Measurements from ENCODE around the gene PAXX. TPM values are rescaled to one million over a fixed set of nuclear protein-coding genes. Genes with fewer than 3 reads are reported as not detected.

The PAXX gene
- total RNA-seq, 1 donor from 2014 or later = 10.0 TPM

- H3K4me3 ChIP-seq (ENCODE audit: low read depth, low read length) = no peak overlapping the region
- TF ChIP-seq CTCF (IDR thresholded peaks at IDR 0.05; ENCODE audit: insufficient read depth, low read length, severe bottlenecking) = no peak
- no peak for DNase-seq (ENCODE audit: low read depth)
- FAIRE-seq = no peak
- H3K36me3 ChIP-seq (ENCODE audit: control insufficient read depth, insufficient read depth, low read length) = no peaks in the 10 kb centered on the region
- H3K27me3 ChIP-seq (ENCODE audit: control insufficient read depth, insufficient read depth, low read length) = peaks cover 3% of the 10 kb centered on the region
Measured at GRCh38 chr9:136957461-136957860, 34.8 kb upstream of the PAXX start.

GRCh38 chr9:136957901-136958300 is 34.3 kb upstream of the PAXX start:
- FAIRE-seq = peak; percentile 68
- Histone ChIP-seq H3K36me3 (ENCODE audit: control insufficient read depth, insufficient read depth, low read length) (no peaks in the 10 kb centered on the region), H3K27me3 (ENCODE audit: control insufficient read depth, insufficient read depth, low read length) (peaks cover 3% of the 10 kb centered on the region), H3K4me3 (ENCODE audit: low read depth, low read length) (no peak overlapping the region)
- TF ChIP-seq CTCF (IDR thresholded peaks at IDR 0.05; ENCODE audit: insufficient read depth, low read length, severe bottlenecking) = no peak
- no peak for DNase-seq (ENCODE audit: low read depth)

- Histone ChIP-seq H3K4me3 (ENCODE audit: low read depth, low read length) (no peak overlapping the region), H3K27me3 (ENCODE audit: control insufficient read depth, insufficient read depth, low read length) (peaks cover 3% of the 10 kb centered on the region), H3K36me3 (ENCODE audit: control insufficient read depth, insufficient read depth, low read length) (no peaks in the 10 kb centered on the region)
- FAIRE-seq (no peak), DNase-seq (ENCODE audit: low read depth) (no peak)
- TF ChIP-seq CTCF (IDR thresholded peaks at IDR 0.05; ENCODE audit: insufficient read depth, low read length, severe bottlenecking) = no peak
Measured at GRCh38 chr9:136958473-136958872, 33.7 kb upstream of the PAXX start.

GRCh38 chr9:136958898-136959850 is 33.0 kb upstream of the PAXX start:
- TF ChIP-seq CTCF (IDR thresholded peaks at IDR 0.05; ENCODE audit: insufficient read depth, low read length, severe bottlenecking) = no peak
- no peak for FAIRE-seq
- Histone ChIP-seq H3K4me3 (ENCODE audit: low read depth, low read length) (no peak overlapping the region), H3K36me3 (ENCODE audit: control insufficient read depth, insufficient read depth, low read length) (no peaks in the 10 kb centered on the region), H3K27me3 (ENCODE audit: control insufficient read depth, insufficient read depth, low read length) (peaks cover 3% of the 10 kb centered on the region)
- DNase-seq (ENCODE audit: low read depth) = no peak

- no peak for TF ChIP-seq CTCF (IDR thresholded peaks at IDR 0.05; ENCODE audit: insufficient read depth, low read length, severe bottlenecking)
- no peaks in the 10 kb centered on the region for H3K36me3 ChIP-seq (ENCODE audit: control insufficient read depth, insufficient read depth, low read length)
- peaks cover 3% of the 10 kb centered on the region for H3K27me3 ChIP-seq (ENCODE audit: control insufficient read depth, insufficient read depth, low read length)
- DNase-seq (ENCODE audit: low read depth) (no peak), FAIRE-seq (no peak)
- H3K4me3 ChIP-seq (ENCODE audit: low read depth, low read length) = no peak overlapping the region
Measured at GRCh38 chr9:136960212-136960937, 31.8 kb upstream of the PAXX start.

Data from bronchial epithelial cell (primary cell).